H7 (cell line): ENCODE measurements around the gene DSTYK. TPM values are rescaled to one million over a fixed set of nuclear protein-coding genes. Genes with fewer than 3 reads are reported as not detected.

Experiments used
- DNase-seq: peaks from one replicate; pipeline ENCODE4 v3.0.0; 2012
- H3K27me3 ChIP-seq: 2 replicates; pipeline ENCODE4 v1.6.0; 2011; ENCODE audit warnings: mild to moderate bottlenecking, low read length; ENCODE audit not compliant: control insufficient read depth, insufficient read depth
- H3K36me3 ChIP-seq: replicated peaks from 2 replicates; pipeline ENCODE4 v1.5.1; 2011; ENCODE audit warnings: low read length; ENCODE audit not compliant: control insufficient read depth, insufficient read depth
- H3K4me3 ChIP-seq: 2 replicates; pipeline ENCODE4 v1.5.1; 2011; ENCODE audit warnings: low read depth, mild to moderate bottlenecking, control low read depth, low read length, moderate library complexity; ENCODE audit not compliant: insufficient read depth
- total RNA-seq: library from RNA; depleted of rRNA; stranded (reverse); fragments of >200 nt; shearing (Covaris generic); gene quantifications from 2 replicates; pipeline ENCODE4 v1.2.3, GENCODE V29; 2014; rRNA removed

Gene DSTYK, protein sequence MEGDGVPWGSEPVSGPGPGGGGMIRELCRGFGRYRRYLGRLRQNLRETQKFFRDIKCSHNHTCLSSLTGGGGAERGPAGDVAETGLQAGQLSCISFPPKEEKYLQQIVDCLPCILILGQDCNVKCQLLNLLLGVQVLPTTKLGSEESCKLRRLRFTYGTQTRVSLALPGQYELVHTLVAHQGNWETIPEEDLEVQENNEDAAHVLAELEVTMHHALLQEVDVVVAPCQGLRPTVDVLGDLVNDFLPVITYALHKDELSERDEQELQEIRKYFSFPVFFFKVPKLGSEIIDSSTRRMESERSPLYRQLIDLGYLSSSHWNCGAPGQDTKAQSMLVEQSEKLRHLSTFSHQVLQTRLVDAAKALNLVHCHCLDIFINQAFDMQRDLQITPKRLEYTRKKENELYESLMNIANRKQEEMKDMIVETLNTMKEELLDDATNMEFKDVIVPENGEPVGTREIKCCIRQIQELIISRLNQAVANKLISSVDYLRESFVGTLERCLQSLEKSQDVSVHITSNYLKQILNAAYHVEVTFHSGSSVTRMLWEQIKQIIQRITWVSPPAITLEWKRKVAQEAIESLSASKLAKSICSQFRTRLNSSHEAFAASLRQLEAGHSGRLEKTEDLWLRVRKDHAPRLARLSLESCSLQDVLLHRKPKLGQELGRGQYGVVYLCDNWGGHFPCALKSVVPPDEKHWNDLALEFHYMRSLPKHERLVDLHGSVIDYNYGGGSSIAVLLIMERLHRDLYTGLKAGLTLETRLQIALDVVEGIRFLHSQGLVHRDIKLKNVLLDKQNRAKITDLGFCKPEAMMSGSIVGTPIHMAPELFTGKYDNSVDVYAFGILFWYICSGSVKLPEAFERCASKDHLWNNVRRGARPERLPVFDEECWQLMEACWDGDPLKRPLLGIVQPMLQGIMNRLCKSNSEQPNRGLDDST
- 10.9 and 13.9 TPM in 2 replicates for total RNA-seq

DNA sequence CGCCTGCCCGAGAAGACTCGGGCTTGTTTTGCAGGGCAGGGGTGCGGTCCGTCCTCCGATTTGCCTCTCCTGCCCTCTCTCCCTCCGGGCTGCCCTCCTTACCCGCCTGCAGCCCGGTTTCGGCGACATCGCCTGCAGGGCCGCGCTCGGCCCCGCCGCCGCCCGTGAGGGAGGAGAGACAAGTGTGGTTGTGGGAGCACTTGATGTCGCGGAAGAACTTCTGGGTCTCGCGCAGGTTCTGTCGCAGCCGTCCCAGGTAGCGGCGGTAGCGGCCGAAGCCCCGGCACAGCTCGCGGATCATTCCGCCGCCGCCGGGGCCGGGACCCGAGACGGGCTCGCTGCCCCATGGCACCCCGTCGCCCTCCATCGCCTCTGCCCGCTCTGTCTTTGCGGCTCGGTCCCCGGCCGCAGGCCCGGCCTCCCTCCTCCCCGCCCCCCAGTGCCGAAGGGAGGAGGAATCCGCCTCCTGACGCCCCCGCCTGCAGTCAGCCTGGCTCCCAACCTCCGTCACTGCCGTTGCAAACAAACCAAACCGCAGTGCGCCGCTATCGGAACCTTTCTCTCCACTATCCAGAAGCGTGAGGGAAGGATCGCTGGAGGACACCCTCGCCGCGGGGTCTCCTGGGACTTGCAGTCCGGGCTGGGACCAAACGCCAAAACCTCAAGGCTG lies at the start of gene DSTYK:
DSTYK (minus strand) TSS at position 534 of the 670 bp plus-strand sequence; CDS start at position 367, 167 bp downstream.
- no peaks in the 10 kb centered on the region for H3K36me3 ChIP-seq
- H3K27me3 ChIP-seq, result no peaks in the 10 kb centered on the region
- DNase-seq, result peak; percentile 95
- peak within 1 kb of the TSS; percentile 95 for H3K4me3 ChIP-seq

DNA sequence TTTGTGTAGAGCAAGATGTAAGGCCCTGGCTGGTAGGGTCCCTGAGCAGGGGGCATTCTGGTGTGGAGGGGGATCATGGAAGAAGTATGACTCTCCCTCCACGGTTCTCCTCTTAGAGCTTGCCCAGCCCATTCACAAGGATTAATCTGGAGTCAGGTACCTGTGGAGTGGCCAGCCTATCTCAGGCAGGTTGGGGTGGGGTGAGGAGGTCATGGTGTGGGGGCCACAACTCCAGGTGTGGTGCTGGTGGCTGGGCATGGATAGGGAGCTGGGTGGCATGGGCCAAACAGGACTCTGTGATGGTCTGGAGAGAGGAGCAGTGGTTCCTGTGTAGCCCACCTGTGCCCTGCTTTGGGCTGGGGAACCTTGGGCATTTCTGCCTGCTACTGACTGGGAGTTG lies 48.5 kb upstream of the DSTYK start:
- no peaks in the 10 kb centered on the region for H3K36me3 ChIP-seq

DNA sequence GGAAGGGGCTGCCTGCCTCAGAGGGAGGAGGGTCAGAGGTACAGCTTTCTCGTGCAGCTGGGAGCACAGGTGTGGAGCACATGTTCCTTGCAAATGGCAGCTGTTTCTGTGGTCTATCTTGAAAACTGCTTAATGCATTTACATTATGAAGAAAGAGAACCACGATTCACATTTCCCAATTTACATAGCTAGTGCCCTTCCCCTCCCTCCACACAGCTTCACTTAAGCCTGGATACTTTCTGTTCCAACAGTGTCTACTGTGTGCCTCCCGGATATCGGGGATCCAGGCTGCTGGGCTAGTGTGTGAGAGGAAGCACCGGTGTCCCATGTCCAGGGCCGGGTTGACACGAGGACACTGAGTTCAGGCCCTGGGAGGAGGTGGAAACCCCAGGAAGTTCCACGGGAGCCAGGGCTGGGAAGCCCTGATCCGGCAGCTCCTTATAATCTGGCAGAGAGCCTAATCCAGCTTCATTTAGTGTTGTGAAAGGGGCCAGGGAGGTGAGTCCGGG lies 47.9 kb upstream of the DSTYK start:
- no peak for DNase-seq

More for the DNA sequence above, 48.5 kb upstream of the DSTYK start:
- no peaks in the 10 kb centered on the region for H3K27me3 ChIP-seq
- H3K4me3 ChIP-seq, result no peak overlapping the region
- no peak for DNase-seq

DNA sequence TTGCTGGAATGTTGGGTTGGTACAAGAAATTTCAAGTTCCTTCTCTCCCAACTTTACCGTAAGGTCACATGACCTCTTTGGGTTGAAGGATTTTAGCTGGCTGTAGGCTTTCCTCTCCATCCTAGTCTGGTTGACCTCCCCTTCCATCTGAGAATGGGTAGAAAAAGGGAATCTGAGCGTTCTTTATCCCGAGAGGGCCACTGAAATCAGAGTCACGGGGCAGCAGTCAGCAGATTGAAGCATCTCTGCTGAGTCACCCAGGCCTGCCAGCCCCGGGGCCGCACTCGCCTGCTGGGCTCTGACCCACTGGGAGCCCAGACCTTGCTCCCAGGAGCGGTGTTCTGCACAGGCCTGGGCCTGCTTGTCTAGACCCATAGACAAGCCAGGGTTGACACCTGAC lies 47.2 kb upstream of the DSTYK start:
- DNase-seq, result peak; percentile 70

More for the DNA sequence above, 47.9 kb upstream of the DSTYK start:
- H3K27me3 ChIP-seq, result no peaks in the 10 kb centered on the region
- no peaks in the 10 kb centered on the region for H3K36me3 ChIP-seq
- H3K4me3 ChIP-seq, result no peak overlapping the region

DNA sequence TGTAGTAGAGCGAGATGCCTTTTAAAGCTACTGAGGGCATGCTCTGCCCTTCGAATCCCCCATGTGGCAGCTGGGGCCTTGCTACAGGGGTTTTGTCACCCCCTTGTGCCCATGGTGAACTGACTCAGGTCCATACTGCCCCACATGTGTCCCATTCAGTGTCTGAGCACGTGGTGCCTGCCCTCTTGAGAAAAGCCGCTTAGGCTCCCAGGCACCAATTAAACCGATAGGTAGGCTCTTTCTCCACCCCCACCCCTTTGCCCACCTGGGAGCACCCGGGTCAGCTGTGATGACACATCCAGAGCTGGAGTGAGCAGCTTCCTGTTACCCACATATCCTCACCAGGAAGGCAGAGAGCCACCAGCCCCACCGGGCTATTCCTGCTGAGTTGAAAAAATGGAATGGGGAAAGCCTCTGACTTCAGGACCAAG lies 46.8 kb upstream of the DSTYK start:
- Histone ChIP-seq H3K27me3 (no peaks in the 10 kb centered on the region), H3K4me3 (no peak overlapping the region), H3K36me3 (no peaks in the 10 kb centered on the region)
- DNase-seq, result peak; percentile 60

More for the DNA sequence above, 47.2 kb upstream of the DSTYK start:
- H3K36me3 ChIP-seq, result no peaks in the 10 kb centered on the region
- no peak overlapping the region for H3K4me3 ChIP-seq
- H3K27me3 ChIP-seq, result no peaks in the 10 kb centered on the region

DNA sequence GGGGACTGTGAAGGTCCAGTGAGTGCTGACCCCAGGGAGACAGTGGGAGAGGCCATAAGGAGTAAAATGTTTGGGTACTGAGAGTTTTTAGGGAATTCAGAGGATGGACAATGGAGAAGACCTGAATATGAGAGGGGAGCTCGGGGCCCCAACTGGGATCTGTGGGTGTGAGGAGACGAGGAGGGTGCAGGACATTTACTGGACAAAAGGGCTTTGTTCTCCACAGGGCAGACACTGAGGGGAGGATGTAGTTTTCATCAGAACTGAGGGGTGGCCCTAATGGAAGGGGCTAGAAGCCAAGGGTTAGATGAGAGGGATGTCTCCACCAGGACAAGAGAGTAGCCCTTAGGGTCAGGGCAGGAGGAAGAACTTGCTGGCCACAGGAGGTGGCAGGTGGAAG lies 46.2 kb upstream of the DSTYK start:
- Histone ChIP-seq H3K27me3 (no peaks in the 10 kb centered on the region), H3K36me3 (no peaks in the 10 kb centered on the region), H3K4me3 (no peak overlapping the region)
- DNase-seq, result no peak

DNA sequence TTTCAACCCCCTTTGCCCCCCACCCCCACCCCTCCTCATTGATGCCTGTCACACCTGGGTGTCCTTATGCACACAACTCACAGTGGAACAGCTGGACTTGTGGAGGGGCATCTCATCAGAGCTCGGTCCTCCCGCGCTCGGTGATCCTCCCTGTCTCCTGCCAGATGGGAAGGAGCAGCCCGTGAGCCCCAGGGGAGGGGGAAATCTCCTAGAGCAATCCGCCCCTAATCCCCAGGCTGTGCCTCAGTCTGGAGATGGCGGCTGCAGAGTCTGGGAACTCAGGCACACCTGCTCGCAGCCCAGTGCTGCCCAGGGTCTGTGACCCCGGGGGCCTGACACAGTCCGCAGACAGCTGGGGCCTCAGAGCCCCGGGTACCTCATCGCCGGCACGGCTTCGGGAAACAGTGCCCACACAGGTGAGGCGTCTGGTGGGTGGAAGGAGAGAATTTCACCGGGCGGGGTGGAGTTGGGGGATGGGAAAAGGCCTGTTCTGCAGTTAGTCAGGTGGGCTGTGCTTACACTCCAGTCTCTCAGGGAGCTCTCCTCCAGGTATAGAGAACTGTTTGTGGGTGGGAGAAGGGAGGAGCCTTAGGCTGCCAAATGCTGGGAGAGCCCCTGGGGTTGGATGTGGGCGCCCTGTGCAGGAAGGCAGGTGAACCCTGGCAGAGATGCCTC lies 45.6 kb upstream of the DSTYK start:
- Histone ChIP-seq H3K36me3 (no peaks in the 10 kb centered on the region), H3K27me3 (no peaks in the 10 kb centered on the region), H3K4me3 (no peak overlapping the region)
- DNase-seq, result no peak

DNA sequence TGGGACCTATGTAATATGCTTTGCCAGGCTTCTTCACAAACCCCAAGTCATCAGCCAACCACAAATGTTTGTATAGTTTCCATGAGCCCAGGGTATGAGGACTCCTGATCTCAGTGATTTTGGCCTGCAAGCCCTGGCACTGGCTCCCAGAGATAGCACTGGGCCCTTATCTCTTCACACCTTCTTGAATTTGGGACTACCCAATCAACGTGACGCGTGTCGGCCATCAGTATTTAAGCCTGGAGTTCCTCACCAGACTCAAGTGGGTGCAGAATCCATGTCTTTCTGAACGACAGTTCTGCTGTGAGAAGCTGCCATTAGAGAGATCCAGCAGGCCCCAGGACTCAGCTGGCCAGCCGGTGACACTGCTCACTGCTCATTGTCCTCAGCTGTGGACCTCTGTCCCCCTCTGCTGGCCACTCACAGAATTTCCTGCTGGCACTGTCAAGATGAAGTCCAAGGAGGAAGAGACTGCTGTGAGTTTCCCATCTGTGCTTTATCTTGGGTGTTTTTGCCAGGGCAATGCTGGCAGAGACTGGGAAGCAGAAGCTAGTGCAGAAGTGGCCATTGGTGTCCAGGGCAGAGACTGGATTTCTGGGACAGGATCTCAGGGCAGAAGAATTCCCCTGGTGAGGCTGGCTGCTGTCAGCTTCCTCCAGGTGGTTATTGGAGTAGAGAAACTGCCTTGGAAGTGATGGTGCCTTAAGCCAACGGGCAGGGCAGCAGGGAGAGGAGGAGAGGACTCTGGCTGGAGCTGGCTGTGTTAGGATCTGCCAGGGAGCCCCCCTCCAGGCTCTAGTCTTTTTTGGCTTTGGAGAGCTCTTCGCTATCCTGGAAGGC lies 44.7 kb upstream of the DSTYK start:
- H3K36me3 ChIP-seq, result no peaks in the 10 kb centered on the region
- no peak overlapping the region for H3K4me3 ChIP-seq
- DNase-seq, result peak; percentile 91
- H3K27me3 ChIP-seq, result no peaks in the 10 kb centered on the region

DNA sequence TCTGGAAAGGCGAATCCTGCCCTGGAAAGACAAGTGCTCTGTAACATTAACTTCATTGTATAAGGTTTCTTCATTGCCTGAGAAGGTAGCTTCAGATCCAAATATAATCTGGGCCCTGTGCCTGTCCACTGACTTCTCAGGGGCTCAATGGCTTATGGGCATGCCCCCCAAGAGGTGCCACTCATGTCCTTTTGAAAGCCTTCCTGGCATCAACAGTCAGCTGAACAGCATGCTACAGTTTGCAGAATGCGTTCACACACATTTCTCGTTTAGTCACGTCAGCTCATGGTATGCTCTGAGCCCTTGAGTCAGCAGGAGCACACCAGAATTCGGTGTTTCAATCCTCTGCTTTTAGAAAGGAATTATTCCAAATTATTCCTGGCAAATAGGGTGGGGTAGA lies 40.1 kb upstream of the DSTYK start:
- Histone ChIP-seq H3K4me3 (no peak overlapping the region), H3K36me3 (no peaks in the 10 kb centered on the region), H3K27me3 (no peaks in the 10 kb centered on the region)
- no peak for DNase-seq

DNA sequence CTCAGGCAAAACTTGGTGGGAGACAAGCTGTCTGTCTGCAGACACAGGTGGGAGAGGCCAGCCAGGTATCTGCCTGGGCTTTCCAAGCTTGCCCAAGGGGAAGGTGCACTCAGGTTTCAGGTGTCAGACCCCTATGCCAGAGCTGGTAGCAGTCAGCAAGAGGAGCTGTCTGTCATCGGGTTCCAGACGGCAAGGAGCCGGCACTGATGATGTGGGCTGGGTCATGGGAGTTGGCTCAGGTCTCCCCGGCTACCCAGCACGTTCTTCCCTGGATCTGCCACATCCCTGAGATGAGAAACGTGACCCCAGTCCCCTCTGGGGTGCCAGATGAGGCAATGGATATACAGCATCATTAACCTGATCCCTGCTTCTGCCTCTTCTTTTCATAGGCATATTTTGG lies 39.2 kb upstream of the DSTYK start:
- no peak for DNase-seq
- Histone ChIP-seq H3K36me3 (no peaks in the 10 kb centered on the region), H3K4me3 (no peak overlapping the region), H3K27me3 (no peaks in the 10 kb centered on the region)

DNA sequence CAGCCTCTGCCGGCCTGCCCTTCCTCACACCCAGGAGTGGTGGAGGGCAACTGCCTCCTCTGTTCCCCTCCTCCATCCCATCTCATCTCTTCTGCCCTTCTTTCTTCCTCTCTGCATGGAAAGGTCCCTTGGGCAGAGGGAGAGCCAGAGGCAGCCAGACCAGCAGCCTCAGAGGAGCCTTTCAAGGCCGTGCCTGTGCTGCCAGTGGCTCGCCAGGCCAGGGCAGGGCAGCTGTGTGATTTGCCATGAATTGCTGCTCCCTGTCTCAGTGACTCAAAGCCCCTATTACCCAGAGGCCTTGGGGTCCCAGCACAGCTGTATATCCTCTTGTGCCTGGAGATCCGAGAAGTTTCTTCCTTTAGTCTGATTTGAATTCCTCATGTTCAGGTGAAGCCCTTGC lies 38.1 kb upstream of the DSTYK start:
- no peak for DNase-seq
- Histone ChIP-seq H3K4me3 (no peak overlapping the region), H3K27me3 (no peaks in the 10 kb centered on the region)

DNA sequence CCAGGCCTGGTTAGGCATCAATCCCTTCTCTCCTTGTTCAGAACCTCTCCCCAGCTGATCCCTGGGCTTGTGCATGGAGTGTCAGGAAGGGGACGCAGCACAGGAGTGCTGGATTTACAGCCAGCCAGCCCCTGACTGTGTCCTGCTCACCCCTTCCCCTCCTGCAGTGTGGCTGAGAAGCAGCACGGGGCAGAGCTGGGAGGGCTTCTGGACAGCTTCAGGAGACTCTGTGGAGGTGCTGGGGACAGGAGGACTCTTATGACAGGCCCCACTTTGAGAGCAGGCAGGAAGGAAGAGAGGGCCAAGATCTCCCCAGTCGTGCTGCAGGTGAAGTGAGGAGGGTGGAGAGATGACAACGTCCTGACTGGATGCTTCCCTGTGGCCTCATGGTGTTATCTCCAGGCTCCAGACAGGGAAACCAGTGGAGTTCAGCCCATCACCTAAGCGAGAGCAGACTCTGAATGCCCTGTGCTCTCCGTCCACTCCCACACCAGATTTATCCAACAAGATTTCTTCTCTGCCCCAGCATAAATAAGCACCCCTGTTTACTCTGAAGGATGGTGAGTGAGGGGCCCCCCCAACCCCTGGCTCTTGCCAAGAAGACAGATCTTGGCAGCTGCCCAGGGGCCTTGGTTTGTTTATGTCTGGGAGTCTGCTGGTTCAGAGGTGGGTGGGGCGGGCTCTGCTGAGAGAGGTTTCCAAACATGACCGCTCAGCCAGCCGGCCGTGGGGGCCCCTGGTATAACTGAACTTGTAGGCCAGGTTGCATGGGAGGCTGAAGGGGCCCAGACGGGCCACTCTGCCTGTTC lies 37.5 kb upstream of the DSTYK start:
- DNase-seq, result no peak
- no peak overlapping the region for H3K4me3 ChIP-seq
- H3K36me3 ChIP-seq, result no peaks in the 10 kb centered on the region
- H3K27me3 ChIP-seq, result no peaks in the 10 kb centered on the region

More for the DNA sequence above, 38.1 kb upstream of the DSTYK start:
- H3K36me3 ChIP-seq, result no peaks in the 10 kb centered on the region
